Lower leg skin (tissue), 3 donors: ENCODE measurements around the gene ARHGEF4.

ENCODE experiments used
- CTCF ChIP-seq, 3 donors: fragments of 450-650 bp; IDR thresholded peaks; one replicate each; pipeline ENCODE4 v1.5.1; 2016; ENCODE audit warnings: antibody characterized with exemption in 3 of 3, mild to moderate bottlenecking in 3 of 3, moderate library complexity in 2 of 3
- POLR2A ChIP-seq, 2 donors: fragments of 450-650 bp; IDR thresholded peaks; one replicate each; pipeline ENCODE4 v1.6.1; 2016 to 2017; ENCODE audit warnings: antibody characterized with exemption in 2 of 2, mild to moderate bottlenecking in 1 of 2, moderate library complexity in 1 of 2

GRCh38 chr2:130798472-130799218, 38.1 kb upstream of the ARHGEF4 start:
- TF ChIP-seq CTCF (IDR thresholded peaks at IDR 0.05) (no peak), POLR2A (IDR thresholded peaks at IDR 0.05) (no peak)
